ENCODE results near the gene SNAPIN.

SNAPIN gene

DNA sequence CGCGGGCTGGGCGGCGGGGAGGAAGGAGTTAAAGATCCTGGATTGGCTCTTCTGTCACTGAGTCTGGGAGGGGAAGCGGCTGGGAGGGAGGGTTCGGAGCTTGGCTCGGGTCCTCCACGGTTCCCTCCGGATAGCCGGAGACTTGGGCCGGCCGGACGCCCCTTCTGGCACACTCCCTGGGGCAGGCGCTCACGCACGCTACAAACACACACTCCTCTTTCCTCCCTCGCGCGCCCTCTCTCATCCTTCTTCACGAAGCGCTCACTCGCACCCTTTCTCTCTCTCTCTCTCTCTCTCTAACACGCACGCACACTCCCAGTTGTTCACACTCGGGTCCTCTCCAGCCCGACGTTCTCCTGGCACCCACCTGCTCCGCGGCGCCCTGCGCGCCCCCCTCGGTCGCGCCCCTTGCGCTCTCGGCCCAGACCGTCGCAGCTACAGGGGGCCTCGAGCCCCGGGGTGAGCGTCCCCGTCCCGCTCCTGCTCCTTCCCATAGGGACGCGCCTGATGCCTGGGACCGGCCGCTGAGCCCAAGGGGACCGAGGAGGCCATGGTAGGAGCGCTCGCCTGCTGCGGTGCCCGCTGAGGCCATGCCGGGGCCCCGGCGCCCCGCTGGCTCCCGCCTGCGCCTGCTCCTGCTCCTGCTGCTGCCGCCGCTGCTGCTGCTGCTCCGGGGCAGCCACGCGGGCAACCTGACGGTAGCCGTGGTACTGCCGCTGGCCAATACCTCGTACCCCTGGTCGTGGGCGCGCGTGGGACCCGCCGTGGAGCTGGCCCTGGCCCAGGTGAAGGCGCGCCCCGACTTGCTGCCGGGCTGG lies 20.2 kb downstream of the SNAPIN start, which contains the start of gene NPR1:
Gene NPR1 (plus strand): TSS at position 170 of the 818 bp plus-strand sequence. CDS start 421 bp downstream, at position 591.
- DNase-seq (ENCODE audit: low read depth) = peak; percentile 52

DNA sequence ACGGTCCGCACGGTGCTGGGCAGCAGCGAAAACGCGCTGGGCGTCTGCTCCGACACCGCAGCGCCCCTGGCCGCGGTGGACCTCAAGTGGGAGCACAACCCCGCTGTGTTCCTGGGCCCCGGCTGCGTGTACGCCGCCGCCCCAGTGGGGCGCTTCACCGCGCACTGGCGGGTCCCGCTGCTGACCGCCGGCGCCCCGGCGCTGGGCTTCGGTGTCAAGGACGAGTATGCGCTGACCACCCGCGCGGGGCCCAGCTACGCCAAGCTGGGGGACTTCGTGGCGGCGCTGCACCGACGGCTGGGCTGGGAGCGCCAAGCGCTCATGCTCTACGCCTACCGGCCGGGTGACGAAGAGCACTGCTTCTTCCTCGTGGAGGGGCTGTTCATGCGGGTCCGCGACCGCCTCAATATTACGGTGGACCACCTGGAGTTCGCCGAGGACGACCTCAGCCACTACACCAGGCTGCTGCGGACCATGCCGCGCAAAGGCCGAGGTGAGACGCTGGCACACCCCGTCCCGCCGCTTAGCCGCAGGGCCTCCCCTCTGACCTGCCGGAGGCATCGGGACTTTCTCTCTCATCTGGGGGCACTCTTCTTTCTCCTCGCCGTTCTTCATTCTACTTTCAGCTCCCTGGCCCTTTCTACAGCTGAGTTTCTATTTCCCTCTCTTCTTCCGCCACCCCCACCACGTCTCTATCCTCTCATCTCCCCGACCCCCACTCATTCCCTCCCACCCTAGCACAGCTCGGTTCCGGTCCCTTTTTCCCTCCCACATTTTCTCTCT lies 21.0 kb downstream of the SNAPIN start:
- DNase-seq (ENCODE audit: low read depth) = peak; percentile 30

DNA sequence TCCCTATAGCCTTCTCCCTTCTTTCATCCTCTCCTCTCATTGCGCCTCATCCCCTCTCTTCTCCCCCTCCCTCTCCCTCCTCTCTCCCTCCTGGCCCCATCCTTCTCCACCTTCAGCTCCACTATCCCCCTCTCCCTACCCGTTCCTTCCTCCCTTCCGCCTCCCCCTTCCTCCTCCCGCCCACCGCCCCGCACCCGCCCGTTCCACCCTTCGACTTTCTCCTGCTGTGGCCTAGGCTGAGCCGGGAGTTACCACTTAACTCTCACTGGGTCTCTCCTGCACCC lies 21.6 kb downstream of the SNAPIN start:
- no peak for DNase-seq (ENCODE audit: low read depth)

DNA sequence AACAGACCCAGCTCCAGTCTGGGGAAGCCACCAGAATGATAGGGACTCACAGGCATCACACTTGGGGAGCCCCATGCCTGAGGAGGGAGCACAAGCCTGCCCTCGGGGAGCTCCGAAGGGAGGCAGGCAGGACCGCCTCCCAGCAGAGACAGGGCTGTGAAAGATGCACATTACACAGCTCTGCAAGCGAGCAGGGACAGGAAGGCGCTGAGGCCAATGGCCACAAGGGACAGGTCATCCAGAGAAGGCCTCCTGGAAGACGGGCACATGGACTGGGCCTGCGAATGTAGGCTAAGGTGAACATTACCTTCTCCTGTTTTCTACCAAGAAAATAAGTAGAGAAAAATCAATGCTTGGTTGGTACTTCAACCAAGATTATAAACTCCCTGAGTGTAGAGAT lies 24.2 kb downstream of the SNAPIN start:
- no peak for DNase-seq (ENCODE audit: low read depth)

DNA sequence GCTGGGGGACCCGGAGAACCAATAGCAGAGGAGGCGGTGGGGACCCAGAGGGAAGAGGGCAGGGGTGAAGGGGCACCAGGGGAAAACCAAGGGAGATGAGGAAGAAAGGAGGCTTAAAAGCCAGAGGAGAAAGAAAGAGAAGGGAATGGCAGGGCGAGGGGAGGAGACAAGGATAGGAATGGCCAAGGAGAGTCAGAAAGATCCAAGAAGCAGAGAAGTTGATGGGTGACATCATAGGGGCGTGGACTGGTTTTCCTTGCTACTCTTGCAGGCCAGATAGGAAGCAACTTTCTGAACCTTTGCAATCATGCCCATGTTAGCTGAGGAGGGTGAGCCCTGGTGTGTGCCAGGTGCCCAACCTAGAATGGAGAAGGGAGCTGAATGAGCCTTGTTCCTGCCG lies 25.4 kb downstream of the SNAPIN start:
- DNase-seq (ENCODE audit: low read depth) = peak; percentile 49

DNA sequence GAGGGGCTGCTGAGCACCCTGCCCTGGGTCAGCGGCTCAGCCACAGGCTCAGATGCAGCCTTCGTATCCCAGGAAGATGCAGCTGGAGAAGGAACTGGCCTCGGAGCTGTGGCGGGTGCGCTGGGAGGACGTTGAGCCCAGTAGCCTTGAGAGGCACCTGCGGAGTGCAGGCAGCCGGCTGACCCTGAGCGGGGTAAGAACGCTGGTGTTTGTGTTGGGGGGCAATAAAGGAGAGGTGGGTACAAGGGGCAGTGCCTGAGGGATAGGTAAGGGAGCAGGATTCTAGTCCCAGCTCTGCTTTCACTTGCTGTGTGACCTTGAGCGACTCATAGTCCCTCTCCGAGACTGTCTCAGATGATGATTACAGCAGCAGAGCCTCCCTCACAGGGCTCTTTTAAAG lies 26.4 kb downstream of the SNAPIN start:
- DNase-seq (ENCODE audit: low read depth) = no peak

DNA sequence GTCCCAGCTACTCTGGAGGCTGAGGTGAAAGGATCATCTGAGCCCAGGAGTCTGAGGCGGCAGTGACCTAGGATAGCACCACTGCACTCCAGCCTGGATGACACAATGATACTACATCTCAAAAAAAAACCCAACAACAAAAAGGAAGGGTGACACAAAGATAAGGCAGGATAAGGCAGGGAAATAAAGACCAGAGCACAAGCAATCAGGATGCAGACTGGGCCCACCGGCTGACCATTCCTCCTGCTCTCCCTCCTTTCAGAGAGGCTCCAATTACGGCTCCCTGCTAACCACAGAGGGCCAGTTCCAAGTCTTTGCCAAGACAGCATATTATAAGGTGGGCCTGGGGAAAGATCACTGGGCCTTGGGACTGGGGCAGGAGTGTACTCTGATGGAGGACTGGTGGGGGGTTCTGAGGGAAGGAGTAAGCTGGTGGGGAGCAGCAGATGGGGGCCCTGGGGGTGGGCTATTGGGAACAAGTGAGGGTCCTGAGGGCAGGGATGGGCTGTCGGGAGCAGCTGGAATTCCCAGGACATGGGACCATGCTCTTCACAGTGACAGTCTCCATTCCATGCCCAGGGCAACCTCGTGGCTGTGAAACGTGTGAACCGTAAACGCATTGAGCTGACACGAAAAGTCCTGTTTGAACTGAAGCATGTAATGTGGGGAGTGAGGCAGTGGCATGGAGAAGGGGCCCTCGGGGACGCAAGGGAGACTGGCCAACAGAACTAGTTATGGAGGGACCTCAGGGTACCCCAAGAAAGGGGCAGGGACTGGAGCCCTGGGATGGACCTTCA lies 27.2 kb downstream of the SNAPIN start:
- DNase-seq (ENCODE audit: low read depth) = no peak

DNA sequence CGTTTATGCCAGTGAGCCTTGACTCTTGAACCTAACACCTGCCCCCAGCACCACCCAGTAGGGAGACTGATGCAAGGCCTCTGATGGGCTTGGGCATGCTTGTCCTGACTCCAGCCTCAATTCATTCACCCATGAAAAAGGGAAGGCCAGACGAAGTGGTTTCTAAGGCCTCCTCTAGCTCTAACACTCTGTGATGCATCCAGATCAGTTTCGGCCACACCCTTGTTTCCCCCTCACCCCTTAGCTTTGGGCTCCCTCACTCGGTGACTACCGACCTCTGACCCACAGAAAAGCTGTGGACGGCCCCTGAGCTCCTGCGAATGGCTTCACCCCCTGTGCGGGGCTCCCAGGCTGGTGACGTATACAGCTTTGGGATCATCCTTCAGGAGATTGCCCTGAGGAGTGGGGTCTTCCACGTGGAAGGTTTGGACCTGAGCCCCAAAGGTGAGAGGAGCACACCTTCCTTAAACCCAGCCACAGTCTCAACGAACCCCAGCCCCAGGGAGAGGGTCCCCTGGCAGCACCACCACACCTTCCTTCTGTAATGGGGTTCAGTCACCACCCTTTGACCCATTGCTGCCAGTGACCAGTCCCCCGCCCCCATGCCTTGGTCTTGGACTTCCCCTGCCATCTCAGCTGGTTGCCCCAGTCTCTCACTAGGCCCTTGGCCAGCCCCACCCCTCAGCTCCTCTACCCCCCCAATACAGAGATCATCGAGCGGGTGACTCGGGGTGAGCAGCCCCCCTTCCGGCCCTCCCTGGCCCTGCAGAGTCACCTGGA lies 29.0 kb downstream of the SNAPIN start:
- no peak for DNase-seq (ENCODE audit: low read depth)

DNA sequence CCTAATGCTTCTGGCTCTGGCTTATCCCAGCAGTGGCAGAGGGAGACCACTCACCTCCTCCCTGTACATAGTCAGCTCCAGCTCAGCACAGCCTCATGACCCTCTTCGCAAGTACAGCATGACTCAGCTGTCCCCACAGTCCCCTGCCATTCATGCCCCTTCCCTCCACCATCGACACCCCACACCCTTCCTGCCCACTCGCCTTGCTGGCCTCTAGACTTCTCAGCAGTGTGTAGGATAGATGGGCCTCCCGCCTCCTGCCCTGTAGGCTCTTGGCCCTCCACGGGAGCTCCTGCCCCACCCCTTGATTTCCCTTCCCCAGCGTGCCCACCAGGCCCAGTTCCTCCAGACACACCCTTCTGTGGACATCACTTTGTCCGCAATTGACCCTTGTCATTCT lies 29.8 kb downstream of the SNAPIN start:
- DNase-seq (ENCODE audit: low read depth) = no peak

DNA sequence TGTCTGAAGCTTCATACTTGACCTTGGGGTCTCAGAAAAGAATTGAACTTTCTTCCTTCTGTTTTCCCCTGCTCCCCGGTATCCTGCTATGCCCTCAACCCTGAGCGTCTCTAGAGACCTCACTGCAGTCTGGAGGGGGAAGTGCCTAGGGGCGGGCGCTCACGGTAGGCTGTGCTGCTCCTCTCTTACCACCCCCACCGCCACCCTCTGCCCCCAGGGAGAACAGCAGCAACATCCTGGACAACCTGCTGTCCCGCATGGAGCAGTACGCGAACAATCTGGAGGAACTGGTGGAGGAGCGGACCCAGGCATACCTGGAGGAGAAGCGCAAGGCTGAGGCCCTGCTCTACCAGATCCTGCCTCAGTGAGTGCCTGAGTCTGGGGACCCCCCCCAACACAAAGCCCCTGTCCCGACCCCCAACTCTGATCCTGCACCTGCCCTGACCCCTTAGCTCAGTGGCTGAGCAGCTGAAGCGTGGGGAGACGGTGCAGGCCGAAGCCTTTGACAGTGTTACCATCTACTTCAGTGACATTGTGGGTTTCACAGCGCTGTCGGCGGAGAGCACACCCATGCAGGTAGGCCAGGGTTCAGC lies 30.3 kb downstream of the SNAPIN start:
- DNase-seq (ENCODE audit: low read depth) = no peak

DNA sequence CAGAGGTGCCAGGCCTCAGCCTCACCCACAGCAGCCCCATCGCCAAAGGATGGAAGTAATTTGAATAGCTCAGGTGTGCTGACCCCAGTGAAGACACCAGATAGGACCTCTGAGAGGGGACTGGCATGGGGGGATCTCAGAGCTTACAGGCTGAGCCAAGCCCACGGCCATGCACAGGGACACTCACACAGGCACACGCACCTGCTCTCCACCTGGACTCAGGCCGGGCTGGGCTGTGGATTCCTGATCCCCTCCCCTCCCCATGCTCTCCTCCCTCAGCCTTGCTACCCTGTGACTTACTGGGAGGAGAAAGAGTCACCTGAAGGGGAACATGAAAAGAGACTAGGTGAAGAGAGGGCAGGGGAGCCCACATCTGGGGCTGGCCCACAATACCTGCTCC lies 35.0 kb downstream of the SNAPIN start:
- no peak for DNase-seq (ENCODE audit: low read depth)

DNA sequence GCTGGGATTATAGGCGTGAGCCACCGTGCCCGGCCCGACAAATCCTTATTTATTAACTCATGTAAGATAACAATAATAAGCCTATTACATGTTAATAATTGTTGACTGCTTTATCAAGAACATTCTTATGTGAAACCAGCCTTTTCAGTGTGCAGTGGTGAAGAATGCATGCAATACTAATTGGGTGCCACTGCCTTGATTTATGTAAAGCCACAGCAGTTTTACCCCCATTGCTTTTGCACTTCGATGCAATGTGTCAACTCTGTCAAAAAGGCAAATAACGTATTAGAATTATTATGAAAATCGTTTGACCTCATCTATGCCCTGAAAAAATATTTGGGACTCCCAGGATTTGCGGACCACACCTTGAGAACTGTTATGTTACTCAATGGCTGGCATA lies 38.2 kb downstream of the SNAPIN start:
- DNase-seq (ENCODE audit: low read depth) = no peak

DNA sequence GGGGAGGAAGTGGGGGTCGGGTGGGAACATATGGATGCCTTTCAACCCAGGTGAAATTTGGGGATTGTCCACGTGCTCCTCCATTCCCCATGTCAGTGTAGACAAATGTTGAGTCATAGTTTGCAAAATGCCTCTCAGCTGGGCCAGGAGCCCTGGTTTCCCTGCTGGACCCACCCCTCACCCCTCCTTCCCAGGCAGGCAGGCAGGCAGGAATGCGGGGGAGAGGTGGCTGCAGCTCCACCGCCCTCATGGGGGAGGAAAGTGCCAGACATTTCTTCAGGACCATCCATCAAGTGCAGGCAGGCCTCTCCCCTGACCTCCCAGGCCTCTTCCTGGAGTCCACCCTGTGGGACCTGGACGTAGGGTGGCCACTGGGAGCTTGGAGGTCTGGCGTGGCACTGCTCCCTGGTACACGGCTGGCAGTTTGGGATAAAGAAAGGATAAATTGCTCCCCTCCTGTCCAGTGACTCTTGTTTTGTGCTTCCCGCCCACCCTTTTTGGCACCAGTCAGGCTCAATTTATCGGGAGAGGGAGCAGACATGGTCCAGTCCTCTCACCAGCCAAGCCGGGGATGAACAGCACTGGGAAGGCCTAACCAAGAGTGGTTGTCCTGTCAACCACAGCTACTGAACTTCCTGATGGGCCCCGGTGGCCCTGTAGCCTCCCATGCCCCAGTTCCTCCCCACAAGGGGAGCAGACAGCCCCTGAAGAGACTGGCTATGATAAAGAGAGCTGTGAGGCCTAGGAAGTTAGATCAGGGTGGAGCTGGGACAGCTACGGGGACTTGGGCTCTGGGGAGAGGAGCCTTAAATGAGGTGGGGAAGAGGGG lies 38.9 kb downstream of the SNAPIN start:
- DNase-seq (ENCODE audit: low read depth) = no peak

DNA sequence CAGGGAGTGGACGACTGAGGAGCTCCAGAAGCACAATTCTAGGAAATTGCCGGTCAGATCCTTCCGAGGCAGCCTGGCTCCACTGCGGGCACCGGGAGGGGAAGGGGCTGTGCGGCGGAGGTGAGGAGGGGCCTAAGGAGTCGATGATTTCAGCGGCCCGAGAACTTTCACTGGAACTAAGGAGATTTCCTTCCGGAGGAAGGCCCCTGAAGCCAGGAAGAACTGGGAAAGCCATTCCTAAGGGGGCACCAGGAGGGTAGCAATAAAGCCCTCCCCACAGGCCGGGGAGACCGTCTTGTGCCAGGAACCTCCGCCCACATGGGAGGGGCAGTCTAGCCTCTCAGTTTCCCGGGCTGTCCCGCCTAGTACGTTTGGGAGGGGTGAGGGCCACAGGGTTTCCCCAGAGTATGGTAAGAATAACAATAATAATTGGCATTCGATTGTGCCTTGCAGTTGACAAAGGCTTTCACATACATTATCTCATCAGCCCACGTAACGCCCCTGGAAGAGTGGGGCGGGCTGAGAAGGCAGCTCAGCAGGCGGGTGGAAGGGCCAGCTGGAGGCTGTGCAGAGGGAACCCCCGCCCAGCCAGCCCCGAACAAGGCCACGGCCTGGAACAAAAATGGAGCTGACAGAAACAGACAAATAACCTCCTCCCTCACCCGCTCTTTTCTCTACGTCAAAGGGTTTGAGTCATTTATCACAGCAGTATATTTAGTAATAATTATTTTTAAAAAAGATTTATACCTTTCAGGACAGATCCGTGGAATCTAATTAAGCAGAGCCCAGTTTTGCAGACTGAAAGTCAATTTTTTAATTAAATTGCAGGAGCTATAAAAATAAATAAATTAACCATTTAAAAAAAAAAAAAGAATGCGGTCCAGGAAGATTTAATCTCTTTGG lies 39.8 kb downstream of the SNAPIN start:
- DNase-seq (ENCODE audit: low read depth) = no peak

DNA sequence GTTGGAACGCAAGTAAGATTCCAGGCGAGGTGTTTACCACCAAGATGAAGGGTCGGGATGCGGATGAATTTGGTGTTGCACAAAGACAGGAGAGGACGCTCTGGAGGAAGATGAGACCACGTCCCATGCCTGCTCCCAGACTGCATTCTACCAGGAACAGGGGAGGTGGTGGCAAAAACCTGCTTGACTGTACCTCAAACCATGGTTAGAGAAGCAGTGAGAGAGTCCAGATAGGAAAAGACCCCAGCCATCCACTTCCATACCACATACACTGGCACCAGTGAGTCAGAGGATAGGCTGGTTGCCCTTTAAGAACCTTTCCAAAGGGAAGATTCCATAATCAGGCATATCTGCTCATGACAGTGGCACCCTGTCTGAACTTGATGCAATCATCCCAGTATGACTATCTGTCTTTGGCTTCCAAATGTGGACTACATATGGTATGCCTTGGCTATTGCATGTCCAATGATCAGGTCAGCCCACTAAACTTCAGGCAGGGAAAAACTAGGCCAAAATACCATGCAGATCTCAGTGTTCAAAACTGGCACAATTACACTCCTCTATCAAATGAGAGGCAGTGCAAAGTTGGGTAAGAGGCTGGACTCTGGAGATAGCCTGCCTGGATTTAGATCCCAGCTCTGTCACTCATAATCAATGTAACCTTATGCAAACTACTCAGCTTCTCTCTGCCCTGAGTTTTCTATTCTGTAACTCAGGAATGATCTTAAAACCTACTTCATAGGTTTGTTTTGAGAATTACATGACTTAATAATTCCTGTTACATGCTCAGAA lies 40.6 kb downstream of the SNAPIN start:
- DNase-seq (ENCODE audit: low read depth) = peak; percentile 46

DNA sequence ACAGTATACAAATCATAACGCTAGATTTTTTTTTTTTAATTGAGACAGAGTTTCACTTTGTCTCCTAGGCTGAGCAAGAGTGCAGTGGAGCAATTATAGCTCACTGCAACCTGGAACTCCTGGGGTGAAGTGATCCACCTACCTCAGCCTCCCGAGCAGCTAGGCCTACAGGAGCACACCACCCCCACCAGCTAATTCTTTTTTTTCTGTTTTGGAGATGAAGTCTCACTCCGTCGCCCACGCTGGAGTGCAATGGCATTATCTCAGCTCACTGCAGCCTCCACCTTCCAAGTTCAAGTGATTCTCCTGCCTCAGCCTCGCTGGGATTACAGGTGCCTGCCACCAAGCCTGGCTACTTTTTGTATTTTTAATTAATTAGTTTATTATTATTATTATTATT lies 41.3 kb downstream of the SNAPIN start:
- DNase-seq (ENCODE audit: low read depth) = no peak

DNA sequence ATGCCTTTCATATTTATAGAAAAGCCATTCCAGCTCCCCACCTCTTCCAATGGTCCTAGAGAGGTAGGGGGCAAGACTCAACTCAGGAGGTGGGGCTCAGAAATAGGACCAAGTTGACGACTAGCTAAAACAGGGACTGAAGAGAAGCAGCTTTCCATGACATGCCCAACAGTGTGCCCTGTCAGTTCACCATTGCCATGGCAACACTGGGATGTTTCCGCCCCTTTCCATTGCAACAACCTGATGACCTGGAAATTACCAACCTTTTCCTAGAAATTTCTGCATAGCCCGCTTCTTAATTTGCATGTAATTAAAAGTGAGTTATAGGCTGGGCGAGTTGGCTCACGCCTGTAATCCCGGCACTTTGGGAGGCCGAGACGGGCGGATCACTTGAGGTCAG lies 47.0 kb downstream of the SNAPIN start:
- DNase-seq (ENCODE audit: low read depth) = no peak

DNA sequence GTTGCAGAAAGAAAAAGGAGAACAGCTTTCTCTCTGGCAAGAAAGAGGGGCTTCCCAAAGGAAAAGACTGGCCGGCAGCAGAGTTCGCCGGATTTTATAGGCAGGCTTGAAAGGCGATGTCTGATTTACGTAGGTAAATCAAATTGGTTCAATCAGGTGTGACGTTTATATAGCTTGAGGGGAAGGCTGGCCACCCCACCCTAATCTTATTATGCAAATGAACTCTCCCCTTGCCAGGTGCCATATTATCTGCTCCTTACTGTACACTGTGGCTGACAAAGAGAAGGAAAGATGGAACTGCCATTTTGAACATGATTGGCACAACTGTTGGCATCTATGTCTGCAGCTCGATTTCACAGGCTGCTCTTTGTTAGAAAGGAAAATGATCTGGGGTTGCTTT lies 52.5 kb downstream of the SNAPIN start:
- DNase-seq (ENCODE audit: low read depth) = no peak
